BLaER1 (cell line): Measurements from ENCODE around the gene GRIA1.

ENCODE experiments used
- H3K27ac ChIP-seq: shearing (Covaris generic); formaldehyde crosslinking; 2 replicates; pipeline ENCODE4 v1.8.1; 2022
- H3K27me3 ChIP-seq: shearing (Covaris generic); formaldehyde crosslinking; 2 replicates; pipeline ENCODE4 v1.8.1; 2022
- H3K36me3 ChIP-seq: shearing (Covaris generic); formaldehyde crosslinking; 2 replicates; pipeline ENCODE4 v1.8.1; 2022
- H3K4me1 ChIP-seq: shearing (Covaris generic); formaldehyde crosslinking; 2 replicates; pipeline ENCODE4 v1.8.1; 2022
- H3K4me2 ChIP-seq: shearing (Covaris generic); formaldehyde crosslinking; 2 replicates; pipeline ENCODE4 v1.8.1; 2022
- H3K4me3 ChIP-seq: shearing (Covaris generic); formaldehyde crosslinking; 2 replicates; pipeline ENCODE4 v1.8.1; 2022
- H3K9ac ChIP-seq: shearing (Covaris generic); formaldehyde crosslinking; 2 replicates; pipeline ENCODE4 v1.8.1; 2022
- H3K9me3 ChIP-seq: shearing (Covaris generic); formaldehyde crosslinking; 2 replicates; pipeline ENCODE4 v1.8.1; 2022
- H4K20me1 ChIP-seq: shearing (Covaris generic); formaldehyde crosslinking; 2 replicates; pipeline ENCODE4 v1.8.1; 2022
- Cebpa-rat ChIP-seq: shearing (Covaris generic); IDR thresholded peaks from 2 replicates; pipeline ENCODE4 v1.8.1; 2022

Gene GRIA1

DNA sequence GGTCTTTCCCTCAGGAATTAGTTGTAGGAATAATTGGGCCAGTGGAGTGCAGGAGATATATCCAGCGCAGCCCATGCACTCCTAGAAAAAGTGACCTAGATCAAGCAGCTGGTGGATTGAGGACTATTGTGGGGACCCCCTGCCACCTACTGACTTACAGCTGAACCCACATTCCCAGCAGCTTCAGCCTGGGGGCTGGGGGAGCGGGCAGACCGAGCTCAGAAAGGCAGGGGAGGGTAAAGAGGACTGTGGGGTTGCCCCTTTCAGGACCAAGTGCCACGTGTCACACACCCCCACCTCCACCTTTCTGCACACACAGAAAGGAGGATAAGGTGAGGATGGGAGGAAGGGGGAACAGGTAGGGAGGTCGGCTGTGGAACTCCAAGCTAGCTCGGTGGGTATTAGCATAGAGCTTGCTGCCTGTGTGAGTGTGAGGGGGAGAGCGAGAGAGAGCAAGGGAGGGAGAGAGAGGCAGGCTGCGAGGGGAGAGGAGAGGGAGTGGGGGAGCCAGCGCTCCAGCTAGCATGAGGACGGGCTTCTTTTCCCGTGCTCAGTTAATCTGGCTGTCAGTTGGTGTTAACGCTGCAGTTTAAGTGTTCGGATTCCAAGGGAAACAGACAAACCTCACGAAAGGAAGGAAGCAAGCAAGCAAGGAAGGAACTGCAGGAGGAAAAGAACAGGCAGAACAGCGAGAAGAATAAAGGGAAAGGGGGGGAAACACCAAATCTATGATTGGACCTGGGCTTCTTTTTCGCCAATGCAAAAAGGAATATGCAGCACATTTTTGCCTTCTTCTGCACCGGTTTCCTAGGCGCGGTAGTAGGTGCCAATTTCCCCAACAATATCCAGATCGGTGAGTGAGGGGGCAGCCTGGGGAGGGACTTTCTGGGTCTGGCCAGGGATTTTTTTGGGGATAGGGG, at the start of gene GRIA1:
TSS of gene GRIA1 (plus strand) at position 553 of the 920 bp plus-strand sequence.
- no peak within 1 kb of the TSS for H3K4me3 ChIP-seq
- H3K27me3 ChIP-seq: peaks cover 13% of the 10 kb centered on the region; the same call in 1 of the 2 replicates
- H3K9me3 ChIP-seq: no peaks in the 10 kb centered on the region
- H3K27ac ChIP-seq: no peak within 1 kb of the TSS
- no peak for TF ChIP-seq Cebpa-rat
- no peaks in the 10 kb centered on the region for H4K20me1 ChIP-seq
- H3K9ac ChIP-seq: no peak within 1 kb of the TSS
- H3K4me1 ChIP-seq: peaks cover 12% of the 10 kb centered on the region
- H3K4me2 ChIP-seq: no peak within 1 kb of the TSS
- H3K36me3 ChIP-seq: no peaks in the 10 kb centered on the region

DNA sequence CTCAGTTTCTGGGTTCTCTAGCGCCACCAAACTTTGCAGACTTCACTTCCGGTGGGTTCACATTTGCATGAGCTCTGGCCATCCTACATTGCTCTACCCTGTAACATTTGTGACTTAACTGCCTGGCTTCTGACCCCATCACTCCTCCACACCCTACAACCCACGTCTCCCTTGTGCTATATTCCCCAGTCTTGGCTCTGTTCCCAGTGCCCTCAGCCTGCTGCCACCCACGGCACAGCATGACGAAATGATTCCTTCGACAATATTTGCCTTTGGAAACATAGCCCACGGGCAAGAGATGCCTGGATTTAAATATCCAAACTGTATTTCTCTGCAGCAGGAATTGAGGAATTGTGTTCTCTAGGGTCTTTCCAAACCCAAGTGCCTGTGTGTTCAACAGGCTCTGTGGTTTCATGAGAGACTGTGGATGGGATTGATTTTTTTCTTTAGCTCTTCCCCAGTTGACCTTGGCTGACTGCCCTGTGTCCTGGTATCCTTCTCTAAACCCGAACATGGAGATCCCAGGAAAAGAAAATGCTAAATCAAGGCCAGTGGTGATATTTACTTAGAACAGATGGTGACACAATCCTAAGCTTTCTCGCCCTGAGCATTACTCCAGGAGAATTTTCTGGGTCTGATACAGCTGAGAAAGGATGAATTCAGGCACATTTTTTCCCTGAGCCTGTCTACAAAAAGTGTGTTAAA, 44.4 kb upstream of the GRIA1 start:
- H3K27ac ChIP-seq: no peak overlapping the region

DNA sequence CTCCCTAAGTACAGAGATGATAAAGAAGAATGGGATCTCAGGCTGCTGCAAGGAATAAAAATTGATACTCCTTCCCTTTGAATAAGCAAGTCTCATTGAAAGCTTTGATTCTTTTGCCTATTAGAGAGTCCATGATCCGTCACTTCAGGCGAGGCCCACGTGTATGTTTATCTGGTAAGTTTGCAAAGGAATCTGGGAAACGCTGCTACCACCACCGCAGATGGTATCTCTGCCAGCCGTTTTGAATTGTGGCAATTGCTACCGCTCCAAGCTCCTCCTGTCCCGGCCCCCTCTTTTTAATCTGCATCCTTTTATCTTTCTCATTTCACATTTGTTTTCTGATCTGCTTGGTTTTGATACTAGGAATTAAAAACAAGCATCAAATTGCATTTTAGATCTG, 42.9 kb upstream of the GRIA1 start:
- no peaks in the 10 kb centered on the region for H4K20me1 ChIP-seq
- no peak overlapping the region for H3K4me3 ChIP-seq
- no peak overlapping the region for H3K27ac ChIP-seq
- H3K4me2 ChIP-seq: no peak overlapping the region
- no peaks in the 10 kb centered on the region for H3K27me3 ChIP-seq
- no peak overlapping the region for H3K9ac ChIP-seq
- H3K36me3 ChIP-seq: no peaks in the 10 kb centered on the region
- H3K4me1 ChIP-seq: no peaks in the 10 kb centered on the region
- no peaks in the 10 kb centered on the region for H3K9me3 ChIP-seq
- no peak for TF ChIP-seq Cebpa-rat

More for the DNA sequence above, 44.4 kb upstream of the GRIA1 start:
- Histone ChIP-seq H3K4me2 (no peak overlapping the region), H3K27me3 (no peaks in the 10 kb centered on the region), H3K9ac (no peak overlapping the region), H3K4me1 (no peaks in the 10 kb centered on the region), H3K4me3 (no peak overlapping the region), H3K9me3 (no peaks in the 10 kb centered on the region), H3K36me3 (no peaks in the 10 kb centered on the region), H4K20me1 (no peaks in the 10 kb centered on the region)
- no peak for TF ChIP-seq Cebpa-rat

DNA sequence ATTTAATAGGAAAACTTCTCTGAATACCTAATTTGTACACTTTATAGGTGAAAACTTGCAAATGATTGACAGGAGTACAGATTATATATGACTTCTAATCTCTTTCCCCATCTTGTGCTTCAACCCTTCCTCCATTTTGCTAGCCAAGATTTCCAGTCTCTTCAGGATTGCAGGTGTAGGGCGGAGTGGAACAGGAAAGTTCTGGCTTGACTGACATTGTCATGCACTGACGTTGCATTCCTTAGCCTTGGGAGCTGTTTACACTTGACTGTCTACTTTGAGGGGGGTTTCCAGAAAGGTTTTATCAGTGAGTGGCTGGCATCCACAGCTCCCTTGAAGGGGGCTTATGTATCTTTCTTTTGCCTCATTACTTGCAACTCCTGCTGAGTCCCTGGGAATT, 34.1 kb upstream of the GRIA1 start:
- no peak for TF ChIP-seq Cebpa-rat
- no peak overlapping the region for H3K9ac ChIP-seq
- no peaks in the 10 kb centered on the region for H3K4me1 ChIP-seq
- H3K9me3 ChIP-seq: no peaks in the 10 kb centered on the region
- no peaks in the 10 kb centered on the region for H3K27me3 ChIP-seq
- no peak overlapping the region for H3K27ac ChIP-seq
- no peak overlapping the region for H3K4me3 ChIP-seq
- H4K20me1 ChIP-seq: no peaks in the 10 kb centered on the region
- no peak overlapping the region for H3K4me2 ChIP-seq
- no peaks in the 10 kb centered on the region for H3K36me3 ChIP-seq

DNA sequence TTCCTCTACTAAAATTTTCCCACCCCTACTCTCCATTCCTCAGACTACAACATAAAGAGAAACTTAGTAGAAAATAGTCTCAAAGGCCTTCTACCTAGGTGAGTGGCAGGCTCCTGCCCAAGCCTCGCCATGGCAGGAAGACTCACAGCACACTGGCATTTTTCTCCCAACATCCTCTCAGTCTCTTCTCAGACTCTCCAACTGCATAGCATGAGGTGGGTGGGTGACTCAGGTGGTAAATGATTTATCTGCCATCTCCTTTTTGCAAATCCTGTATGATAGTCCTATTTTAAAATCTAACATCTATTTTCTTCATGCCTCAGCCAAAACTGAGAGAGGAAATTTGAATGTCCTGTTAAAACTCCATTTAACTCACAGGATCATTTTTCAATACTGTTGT, 33.5 kb upstream of the GRIA1 start:
- H4K20me1 ChIP-seq: no peaks in the 10 kb centered on the region
- H3K4me2 ChIP-seq: no peak overlapping the region
- no peak for TF ChIP-seq Cebpa-rat
- H3K27me3 ChIP-seq: no peaks in the 10 kb centered on the region
- H3K27ac ChIP-seq: no peak overlapping the region
- H3K4me1 ChIP-seq: no peaks in the 10 kb centered on the region
- no peaks in the 10 kb centered on the region for H3K9me3 ChIP-seq
- H3K36me3 ChIP-seq: no peaks in the 10 kb centered on the region
- no peak overlapping the region for H3K4me3 ChIP-seq
- no peak overlapping the region for H3K9ac ChIP-seq

DNA sequence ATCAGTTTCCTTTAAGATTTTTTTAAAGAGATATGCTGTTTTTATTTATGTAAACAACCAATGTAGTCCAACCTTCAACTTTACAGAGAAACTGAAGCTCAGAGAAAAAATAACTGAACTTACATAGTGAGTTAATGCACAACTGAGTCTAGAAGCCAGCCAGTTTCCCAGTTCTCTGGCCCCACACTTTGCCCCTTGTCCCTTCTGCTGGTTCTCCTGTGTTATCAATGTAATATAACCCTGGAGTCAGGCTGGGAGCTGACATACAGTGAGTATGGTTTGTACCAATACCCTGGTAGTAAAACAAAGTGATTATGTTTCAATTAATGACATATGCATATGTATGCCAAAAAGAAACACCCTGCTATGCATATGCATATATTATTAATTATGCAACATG, 32.2 kb upstream of the GRIA1 start:
- Histone ChIP-seq H3K4me3 (no peak overlapping the region), H3K9ac (no peak overlapping the region), H3K27me3 (no peaks in the 10 kb centered on the region), H4K20me1 (no peaks in the 10 kb centered on the region), H3K4me1 (no peaks in the 10 kb centered on the region), H3K27ac (no peak overlapping the region), H3K9me3 (no peaks in the 10 kb centered on the region), H3K36me3 (no peaks in the 10 kb centered on the region), H3K4me2 (no peak overlapping the region)
- TF ChIP-seq Cebpa-rat: no peak

DNA sequence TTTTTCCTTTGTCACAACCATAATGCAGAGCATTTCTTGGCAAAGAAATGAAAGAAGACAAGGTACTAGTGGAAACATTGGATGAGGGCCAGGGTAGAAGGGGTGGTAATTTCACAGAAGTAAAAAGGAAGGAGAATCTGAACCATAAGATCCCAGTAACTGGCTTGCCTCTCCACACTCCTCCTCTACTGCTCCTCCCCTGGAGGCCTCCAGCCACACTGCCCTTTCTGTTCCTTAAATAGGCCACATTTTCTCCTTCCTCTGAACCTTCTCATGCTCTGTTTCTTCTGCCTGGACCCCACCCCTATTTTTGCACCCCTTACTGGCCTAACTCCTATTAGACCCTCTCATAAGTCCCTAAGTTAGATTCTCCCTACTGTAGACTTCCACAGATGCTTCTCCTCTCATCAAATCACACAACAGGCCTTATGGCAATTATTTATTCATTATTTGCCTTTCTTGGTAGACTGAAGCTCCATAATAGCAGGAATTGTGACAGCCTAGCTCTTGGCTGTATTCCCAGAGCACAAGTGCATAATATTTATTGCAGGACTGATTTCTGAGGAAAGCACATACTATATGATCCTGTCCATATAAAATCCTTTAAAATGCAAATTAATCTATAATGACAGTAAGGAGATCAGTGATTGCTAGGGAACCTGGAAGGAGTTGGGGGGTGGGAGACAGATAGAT, 31.3 kb upstream of the GRIA1 start:
- no peaks in the 10 kb centered on the region for H4K20me1 ChIP-seq
- no peak overlapping the region for H3K4me3 ChIP-seq

DNA sequence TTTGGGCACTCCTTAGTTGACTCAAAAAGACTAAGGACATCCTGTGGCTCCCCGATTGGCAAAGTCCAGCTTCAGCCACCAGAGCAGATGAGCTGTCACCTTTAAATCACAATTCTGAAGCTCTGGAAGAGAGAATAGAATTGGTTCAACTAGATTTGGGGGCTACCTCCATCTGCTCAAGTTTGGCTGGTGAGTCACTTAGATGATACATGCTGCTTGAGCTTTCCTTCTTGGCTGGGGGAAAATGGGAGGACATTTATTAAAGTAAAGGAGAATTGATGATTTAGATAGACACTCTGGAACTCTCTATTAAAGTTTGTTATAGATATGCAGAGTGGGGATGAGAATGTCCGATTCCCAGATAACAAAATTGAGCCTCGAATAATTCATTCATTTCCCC, 30.0 kb upstream of the GRIA1 start:
- Histone ChIP-seq H3K9me3 (no peaks in the 10 kb centered on the region), H4K20me1 (no peaks in the 10 kb centered on the region), H3K4me2 (no peak overlapping the region), H3K9ac (no peak overlapping the region), H3K27ac (no peak overlapping the region), H3K27me3 (no peaks in the 10 kb centered on the region), H3K36me3 (no peaks in the 10 kb centered on the region), H3K4me3 (no peak overlapping the region), H3K4me1 (no peaks in the 10 kb centered on the region)
- no peak for TF ChIP-seq Cebpa-rat

More for the DNA sequence above, 31.3 kb upstream of the GRIA1 start:
- Histone ChIP-seq H3K27ac (no peak overlapping the region), H3K9ac (no peak overlapping the region), H3K4me2 (no peak overlapping the region), H3K27me3 (no peaks in the 10 kb centered on the region), H3K4me1 (no peaks in the 10 kb centered on the region), H3K36me3 (no peaks in the 10 kb centered on the region), H3K9me3 (no peaks in the 10 kb centered on the region)
- no peak for TF ChIP-seq Cebpa-rat

DNA sequence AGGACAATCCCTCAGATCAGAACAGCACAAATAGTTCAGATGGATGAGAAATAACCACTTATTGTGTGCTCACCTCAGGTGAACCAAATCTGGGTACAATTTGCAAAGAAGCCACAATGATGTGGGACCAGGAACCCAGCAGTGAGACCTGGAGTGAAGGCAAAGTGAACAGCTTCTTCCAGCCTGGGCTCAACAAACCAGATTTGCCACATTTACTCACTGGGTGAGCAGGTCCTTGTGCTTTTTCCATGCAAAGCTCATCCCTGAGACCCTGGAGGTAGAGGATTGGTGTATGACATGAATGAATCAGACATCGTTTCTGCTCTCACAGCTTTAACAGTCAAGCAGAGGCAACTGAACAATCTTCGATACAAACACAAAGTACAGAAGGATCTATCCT, 29.1 kb upstream of the GRIA1 start:
- Histone ChIP-seq H4K20me1 (no peaks in the 10 kb centered on the region), H3K4me2 (no peak overlapping the region), H3K36me3 (no peaks in the 10 kb centered on the region), H3K27ac (no peak overlapping the region), H3K9me3 (no peaks in the 10 kb centered on the region), H3K4me1 (no peaks in the 10 kb centered on the region), H3K27me3 (no peaks in the 10 kb centered on the region), H3K9ac (no peak overlapping the region), H3K4me3 (no peak overlapping the region)
- TF ChIP-seq Cebpa-rat: no peak

DNA sequence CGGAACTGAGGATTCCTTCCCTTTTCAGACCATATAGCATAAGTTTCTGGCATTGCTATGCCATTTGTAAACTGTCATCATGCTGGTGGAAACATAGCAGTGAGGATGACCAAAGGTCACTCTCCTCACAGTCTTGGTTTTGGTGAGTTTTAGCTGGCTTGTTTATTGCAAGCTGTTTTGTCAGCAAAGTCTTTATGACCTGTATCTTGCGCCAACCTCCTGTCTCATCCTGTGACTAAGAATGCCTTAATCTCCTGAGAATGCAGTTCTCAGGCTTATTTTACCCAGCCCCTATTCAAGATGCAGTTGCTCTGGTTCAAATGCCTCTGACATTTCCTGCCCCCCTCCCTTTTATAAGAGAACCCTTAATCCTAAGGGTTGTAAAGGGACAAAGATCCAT, 26.7 kb upstream of the GRIA1 start:
- Histone ChIP-seq H3K4me2 (no peak overlapping the region), H3K27me3 (no peaks in the 10 kb centered on the region), H4K20me1 (no peaks in the 10 kb centered on the region), H3K9ac (no peak overlapping the region), H3K4me3 (no peak overlapping the region), H3K4me1 (no peaks in the 10 kb centered on the region), H3K27ac (no peak overlapping the region), H3K9me3 (no peaks in the 10 kb centered on the region), H3K36me3 (no peaks in the 10 kb centered on the region)
- TF ChIP-seq Cebpa-rat: no peak
